GM12874 (cell line): ENCODE measurements around the gene TBL1X.

ENCODE experiments used
- TF ChIP-seq, protein P1 (sequence below): IDR thresholded peaks from 2 replicates; pipeline ENCODE4 v1.5.1; 2011; ENCODE audit warnings: low read depth, mild to moderate bottlenecking, control low read depth, low read length, moderate library complexity; ENCODE audit not compliant: insufficient read depth

Gene TBL1X

DNA sequence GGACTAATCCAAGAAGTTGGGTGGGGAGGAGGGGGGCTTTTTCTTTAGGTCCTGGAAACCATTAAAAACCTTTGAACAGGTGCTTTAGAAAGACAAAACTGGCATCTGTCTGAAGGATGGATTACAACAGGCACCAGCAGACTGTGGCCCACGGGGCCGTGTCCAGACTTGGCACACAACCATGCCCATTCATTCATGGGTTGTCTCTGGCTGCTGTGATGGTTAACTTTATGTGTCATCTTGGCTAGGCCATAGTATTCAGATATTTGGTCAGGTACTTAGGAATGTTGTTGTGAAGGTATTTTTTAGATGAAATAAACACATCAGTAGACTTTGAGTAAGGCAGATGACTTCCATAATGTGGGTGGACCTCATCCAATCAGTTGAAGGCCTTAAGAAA is 45.5 kb downstream of the TBL1X start:
- TF ChIP-seq, protein P1, sequence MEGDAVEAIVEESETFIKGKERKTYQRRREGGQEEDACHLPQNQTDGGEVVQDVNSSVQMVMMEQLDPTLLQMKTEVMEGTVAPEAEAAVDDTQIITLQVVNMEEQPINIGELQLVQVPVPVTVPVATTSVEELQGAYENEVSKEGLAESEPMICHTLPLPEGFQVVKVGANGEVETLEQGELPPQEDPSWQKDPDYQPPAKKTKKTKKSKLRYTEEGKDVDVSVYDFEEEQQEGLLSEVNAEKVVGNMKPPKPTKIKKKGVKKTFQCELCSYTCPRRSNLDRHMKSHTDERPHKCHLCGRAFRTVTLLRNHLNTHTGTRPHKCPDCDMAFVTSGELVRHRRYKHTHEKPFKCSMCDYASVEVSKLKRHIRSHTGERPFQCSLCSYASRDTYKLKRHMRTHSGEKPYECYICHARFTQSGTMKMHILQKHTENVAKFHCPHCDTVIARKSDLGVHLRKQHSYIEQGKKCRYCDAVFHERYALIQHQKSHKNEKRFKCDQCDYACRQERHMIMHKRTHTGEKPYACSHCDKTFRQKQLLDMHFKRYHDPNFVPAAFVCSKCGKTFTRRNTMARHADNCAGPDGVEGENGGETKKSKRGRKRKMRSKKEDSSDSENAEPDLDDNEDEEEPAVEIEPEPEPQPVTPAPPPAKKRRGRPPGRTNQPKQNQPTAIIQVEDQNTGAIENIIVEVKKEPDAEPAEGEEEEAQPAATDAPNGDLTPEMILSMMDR, result no peak

DNA sequence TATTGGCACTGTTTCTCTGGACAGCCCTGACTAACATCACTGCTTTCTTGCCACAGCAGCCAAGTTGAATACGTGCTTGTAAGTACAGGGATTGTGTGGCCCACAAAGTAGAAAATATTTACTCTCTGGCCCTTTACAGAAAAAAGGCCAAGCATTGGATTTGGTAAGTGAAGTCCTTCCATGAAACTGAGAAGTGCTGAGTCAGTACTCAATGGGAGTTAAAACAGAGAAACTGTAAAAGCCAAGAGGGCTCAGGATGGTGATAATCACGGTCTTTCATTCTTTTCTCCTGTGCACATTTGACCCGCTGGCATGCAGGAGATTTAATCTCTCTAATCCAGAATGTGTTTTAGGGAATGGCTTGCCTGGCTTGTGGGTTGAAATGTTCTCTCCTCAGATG is 46.1 kb downstream of the TBL1X start:
- TF ChIP-seq, protein P1, result no peak

DNA sequence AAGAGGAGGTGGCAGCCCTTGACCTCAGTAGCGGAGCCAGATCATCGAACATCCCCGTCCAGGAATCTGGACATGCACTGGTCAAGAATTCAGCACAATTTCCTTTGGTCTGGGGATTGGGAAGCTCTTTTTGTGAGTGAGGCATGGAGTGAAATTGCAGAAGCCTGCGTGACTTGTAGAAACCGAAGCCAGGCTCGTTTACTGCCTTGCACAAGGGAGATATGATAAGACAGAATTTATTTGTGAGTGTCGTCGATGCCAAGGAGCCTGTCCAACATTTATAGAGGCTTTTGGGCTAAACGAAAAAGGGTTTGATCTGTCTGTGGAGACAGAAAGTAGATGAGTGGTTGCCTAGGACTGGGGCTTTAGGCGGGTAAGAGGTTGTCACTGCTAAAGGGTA is 50.6 kb downstream of the TBL1X start:
- TF ChIP-seq, protein P1, result no peak

DNA sequence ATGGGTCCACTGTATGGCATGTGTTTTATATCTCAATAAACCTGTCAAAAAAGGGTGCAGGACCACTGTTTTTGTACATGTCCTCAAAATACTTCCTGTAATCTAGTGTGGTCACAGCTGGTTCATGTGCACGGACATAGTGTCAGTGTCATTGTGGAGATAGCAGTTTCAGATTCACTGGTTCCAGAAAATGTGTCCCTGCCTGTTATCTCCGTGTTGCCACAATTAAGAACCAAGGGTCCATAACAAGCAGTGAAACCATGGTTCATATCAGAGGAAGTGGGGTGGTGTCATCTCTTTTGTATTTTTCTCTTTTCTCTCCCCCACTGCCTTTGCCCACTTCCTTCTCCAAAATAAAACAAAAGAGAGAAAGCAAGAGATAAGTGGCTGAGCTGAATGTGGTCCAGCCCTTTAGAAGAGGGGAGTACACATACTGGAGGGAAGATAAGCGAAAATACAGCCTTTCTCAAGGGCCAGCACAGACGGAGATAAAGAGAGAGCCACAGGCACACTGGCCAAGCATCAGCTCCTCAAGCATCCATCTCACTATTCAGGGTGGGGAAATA is 51.2 kb downstream of the TBL1X start:
- TF ChIP-seq, protein P1, result no peak

DNA sequence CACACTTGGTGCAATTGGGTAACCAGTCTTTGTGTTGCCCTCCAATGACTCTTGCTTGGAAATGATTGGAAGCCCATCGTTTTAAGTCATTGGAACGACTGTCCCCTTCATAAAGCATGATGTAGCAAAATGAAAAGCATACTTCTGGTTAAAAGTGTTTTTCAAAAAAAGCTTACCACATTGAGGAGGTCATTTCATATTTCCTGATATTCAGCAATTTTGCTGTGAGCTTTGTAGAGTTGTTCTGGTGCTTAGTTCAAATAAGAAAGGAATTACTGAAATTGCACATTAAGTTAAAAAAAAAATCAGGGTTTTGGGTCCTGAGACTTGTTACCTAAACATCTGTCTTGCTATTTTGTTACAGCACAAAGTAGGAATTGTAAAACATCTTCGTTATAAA is 51.8 kb downstream of the TBL1X start:
- TF ChIP-seq, protein P1, result no peak

DNA sequence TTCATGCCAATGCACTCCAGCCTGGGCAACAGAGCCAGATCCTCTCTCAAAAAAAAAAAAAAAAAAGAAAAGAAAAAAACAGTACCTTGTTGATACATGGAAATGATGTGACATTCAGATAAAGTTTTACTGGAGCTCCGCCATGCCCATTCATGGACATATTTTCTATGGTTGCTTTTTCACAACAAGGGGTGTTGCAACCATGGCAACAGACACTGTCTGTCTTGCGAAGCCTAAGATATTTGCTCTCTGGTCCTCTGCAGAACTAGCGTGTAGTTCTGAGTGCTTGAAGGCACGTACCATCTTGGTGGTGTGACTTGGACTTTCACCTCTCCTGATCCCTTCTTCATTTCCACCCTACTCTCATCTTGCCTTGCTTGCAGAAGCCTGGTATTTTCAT is 53.2 kb downstream of the TBL1X start:
- TF ChIP-seq, protein P1, result no peak

DNA sequence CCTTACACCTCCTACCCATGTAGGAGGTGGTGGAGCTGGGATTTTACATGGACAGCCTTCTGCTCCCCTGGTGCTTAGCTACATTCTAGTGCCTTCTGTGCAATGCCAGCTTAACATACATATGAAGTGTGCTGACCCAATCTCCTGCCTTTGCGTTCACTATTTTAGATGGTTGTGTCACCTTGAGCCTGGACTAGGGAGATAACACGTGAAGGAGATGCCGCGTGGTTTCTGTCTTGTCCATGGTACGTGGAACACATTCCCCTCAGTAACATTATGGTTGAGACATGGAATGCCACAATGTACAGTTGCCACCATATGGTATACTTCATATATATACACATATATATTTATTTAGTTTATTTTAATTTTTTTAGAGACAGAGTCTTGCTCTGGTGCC is 54.0 kb downstream of the TBL1X start:
- TF ChIP-seq, protein P1, result no peak
